GM19043 (cell line): ENCODE results near the gene SFSWAP.
"Not testable (repeated sequence)": the region's sequence is repeated elsewhere in the genome, so short reads cannot be mapped to it uniquely, and the experiment has no call there.

Experiments
- ATAC-seq: cut with Tn5 transposase; IDR thresholded peaks from one replicate; pipeline ENCODE4 v1.9.1; 2021; ENCODE audit warnings: low read depth; ENCODE audit not compliant: unreplicated experiment

Gene SFSWAP

DNA sequence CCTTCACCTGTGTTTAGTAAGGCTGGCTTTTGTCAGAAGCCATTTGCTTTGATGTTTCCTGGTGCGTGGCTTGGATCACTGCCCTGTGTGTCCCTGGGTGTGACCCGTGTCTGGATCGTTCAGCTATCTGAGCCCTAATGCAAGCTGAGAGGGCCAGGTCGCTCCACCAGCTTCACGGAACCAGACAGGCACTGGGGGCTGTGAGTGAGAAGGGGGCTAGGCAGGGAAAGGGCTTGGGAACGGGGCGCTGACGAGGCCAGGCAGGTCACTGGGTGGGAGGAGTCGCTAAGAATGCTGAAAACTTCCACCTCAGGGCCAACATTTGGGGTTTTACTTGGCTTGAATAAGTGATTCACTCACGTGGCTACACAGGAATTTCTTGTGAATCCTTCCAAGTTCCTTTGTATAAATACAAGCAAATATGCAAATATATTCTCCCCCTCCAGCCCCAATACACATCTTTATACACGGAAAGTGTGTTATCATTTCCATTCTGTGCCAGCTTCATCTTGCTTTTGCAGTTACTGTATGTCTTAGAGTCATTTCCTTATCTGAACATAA lies 93.2 kb downstream of the SFSWAP start:
- no peak for ATAC-seq

DNA sequence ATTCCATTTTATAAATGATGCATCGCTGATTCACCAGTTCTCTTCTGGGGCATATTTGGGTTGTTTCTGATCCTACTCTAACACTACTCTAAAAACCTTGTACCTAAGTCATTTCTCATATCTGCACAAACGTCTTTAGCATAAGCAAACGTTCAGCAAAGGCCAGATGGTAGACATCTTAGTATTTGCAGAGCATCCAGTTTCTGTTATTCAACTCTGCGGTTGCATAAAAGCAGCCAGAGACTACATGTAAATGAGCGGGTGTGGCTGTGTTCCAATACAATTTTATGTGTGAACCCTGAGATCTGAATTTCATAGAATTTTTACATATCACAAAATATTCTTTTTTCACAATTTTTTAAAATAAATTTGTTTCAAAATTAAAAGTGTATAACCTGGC lies 94.5 kb downstream of the SFSWAP start:
- ATAC-seq = no peak

GRCh38 chr12:131806674-131807073 lies 95.8 kb downstream of the SFSWAP start:
- no peak for ATAC-seq

DNA sequence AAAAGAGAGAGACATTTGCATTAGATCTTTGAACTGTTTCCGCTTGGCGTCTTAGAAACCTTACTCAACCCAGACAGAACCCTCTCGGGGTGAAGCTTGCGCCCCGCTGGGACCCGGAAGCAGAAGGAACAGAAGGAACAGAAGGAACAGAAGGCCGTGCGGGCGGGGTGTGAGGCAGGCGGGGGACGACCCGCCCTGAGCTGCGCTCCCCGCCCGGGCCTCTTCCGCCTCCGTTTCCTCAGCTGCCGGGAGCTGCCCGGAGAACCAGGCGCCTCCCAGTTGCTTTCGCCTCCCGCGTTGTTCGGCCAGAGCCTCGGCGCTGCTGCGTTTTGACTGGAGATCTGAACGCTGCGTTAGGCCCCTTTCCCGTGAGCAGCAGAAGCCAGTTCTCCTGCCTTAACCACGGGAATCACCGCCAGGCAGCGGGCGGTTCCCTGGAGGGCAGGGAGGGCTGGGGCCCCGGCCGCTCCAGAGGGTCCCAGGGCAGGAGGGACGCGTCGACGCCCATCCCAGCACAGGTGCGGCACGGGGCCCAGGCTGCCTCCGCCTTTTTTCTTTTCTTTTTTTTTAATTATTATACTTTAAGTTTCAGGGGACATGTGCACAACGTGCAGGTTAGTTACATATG lies 98.0 kb downstream of the SFSWAP start:
- ATAC-seq = no peak

DNA sequence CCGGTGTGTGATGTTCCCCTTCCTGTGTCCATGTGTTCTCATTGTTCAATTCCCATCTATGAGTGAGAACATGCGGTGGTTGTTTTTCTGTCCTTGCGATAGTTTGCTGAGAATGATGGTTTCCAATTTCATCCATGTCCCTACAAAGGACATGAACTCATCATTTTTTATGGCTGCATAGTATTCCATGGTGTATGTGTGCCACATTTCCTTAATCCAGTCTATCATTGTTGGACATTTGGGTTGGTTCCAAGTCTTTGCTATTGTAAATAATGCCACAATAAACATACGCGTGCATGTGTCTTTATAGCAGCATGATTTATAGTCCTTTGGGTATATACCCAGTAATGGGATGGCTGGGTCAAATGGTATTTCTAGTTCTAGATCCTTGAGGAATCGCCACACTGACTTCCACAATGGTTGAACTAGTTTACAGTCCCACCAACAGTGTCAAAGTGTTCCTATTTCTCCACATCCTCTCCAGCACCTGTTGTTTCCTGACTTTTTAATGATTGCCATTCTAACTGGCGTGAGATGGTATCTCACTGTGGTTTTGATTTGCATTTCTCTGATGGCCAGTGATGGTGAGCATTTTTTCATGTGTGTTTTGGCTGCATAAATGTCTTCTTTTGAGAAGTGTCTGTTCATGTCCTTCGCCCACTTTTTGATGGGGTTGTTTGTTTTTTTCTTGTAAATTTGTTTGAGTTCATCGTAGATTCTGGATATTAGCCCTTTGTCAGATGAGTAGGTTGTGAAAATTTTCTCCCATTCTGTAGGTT lies 98.8 kb downstream of the SFSWAP start:
- ATAC-seq = not testable (repeated sequence)

- no peak for ATAC-seq
Observed at GRCh38 chr12:131810726-131811125, 99.8 kb downstream of the SFSWAP start.

- ATAC-seq = no peak
Observed at GRCh38 chr12:131815131-131815530, 104.2 kb downstream of the SFSWAP start.

- no peak for ATAC-seq
Observed at GRCh38 chr12:131816495-131816894, 105.6 kb downstream of the SFSWAP start.

DNA sequence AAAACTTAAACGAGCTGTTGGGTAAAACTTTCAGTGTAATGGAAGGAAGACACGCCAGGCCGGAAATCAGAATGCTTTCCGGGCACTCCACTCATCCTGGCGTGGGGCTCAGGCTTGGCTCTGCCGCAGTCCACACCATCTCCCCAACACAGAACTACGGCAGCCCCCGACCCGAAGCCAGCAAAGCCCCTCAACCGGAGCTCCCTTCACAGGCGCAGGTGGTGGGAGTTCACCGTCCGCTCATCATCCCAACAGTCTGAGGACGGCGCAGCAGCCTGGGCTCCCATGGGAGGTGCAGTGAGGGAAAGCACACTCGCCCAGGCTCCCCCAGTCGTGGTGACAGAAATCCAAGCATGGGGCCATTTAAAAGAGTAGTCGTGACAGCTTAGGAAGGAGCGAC lies 106.4 kb downstream of the SFSWAP start:
- no peak for ATAC-seq

GRCh38 chr12:131818821-131819585 lies 108.1 kb downstream of the SFSWAP start:
- no peak for ATAC-seq

DNA sequence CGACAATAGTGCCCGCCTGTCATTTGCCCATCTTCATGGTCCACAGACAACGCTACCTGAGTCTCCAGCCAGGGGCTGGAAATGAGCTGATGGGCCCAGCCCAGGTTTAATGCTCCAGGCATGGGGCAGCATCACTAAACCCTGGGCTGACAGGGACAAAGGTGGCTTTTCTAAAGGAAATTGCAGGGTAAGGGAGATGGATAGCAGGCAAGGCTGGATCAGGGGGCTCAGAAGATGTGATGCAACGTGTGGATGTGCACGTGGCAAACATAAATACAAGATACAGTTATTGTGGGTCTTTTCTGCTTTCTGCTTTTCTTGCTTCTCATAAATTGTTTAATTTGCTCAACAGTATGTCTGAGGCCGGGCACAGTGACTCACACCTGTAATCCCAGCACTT lies 113.6 kb downstream of the SFSWAP start:
- no peak for ATAC-seq

DNA sequence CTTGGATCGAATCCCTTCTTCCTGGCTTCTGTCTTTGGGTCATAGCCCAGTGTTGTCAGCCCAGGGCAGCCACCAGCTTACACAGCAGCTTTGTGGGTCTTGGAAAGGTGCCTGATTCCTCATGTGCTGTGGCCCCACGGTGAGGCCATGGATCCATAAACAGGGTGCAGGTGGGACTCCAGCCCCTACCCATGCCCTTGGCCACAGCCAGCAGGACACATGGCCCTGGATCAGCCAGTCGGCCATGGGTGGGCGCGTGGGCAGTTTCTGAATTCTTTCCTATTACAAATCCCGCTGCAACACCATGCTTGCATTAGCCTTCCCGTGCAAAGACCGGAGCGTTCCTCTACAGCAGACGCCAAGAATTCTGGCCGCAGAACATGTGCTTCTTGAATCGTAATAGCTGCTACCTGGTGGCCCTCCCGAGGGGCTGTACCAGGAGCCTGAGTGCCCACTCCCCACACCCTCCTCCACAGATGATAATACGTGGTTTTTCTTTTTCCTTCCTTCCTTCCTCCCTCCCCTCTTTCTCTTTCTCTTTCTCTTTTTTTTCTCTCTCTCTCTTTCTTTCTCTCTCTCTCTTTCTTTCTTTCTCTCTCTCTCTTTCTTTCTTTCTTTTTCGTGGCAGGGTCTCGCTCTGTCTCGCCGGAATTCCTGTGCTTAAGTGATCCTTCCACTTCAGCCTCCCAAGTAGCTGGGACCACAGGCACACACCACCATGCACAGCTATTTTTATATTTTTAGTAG lies 114.4 kb downstream of the SFSWAP start:
- no peak for ATAC-seq

GRCh38 chr12:131826097-131826928 lies 115.4 kb downstream of the SFSWAP start:
- no peak for ATAC-seq

GRCh38 chr12:131827961-131828534 lies 117.2 kb downstream of the SFSWAP start, which contains the start of gene MMP17:
Gene MMP17 (plus strand): TSS chr12:131828393. CDS start chr12:131828495, 102 bp downstream.
- peak; percentile 53 for ATAC-seq

- ATAC-seq = no peak
Observed at GRCh38 chr12:131828671-131829355, 117.9 kb downstream of the SFSWAP start.

- no peak for ATAC-seq
Observed at GRCh38 chr12:131829356-131829747, 118.5 kb downstream of the SFSWAP start.

- ATAC-seq = no peak
Observed at GRCh38 chr12:131829791-131830334, 119.0 kb downstream of the SFSWAP start.

DNA sequence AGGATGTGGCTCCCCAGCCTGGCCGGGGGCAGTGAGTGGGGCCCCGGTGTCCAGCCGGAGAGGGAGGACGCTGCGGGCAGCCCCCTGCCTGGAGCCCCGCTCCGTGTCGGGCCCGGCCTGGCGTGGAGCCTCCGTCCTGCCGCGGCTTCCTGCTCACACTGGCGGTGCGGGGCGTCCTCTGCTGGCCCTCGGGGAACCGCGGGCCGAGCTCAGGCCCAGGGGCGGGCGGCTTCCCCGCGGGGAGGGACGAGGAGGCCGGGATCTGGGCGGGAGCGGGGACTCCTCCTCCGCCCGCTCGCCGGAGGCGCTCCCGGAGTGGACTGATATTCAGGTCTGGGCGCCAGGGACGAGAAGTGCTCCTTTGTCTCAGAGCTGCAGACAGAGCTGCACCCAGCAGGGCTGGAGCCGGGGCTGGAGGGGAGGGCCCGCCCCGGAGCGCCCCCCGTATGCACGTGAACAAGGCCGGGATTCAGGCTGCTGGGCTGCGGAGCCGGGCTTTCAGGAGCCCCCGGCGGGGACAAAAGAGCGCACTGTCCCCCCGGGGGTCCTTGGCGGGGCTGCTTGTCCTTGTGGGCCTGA lies 119.5 kb downstream of the SFSWAP start:
- no peak for ATAC-seq
